A549 (cell line): ENCODE results near the gene ITGA2. TPM values are rescaled to one million over a fixed set of nuclear protein-coding genes. Genes with fewer than 3 reads are reported as not detected.
A peak's percentile ranks its signal among the peaks of the same experiment; 100 is the strongest.

Experiments used
- ATAC-seq, 2 experiments: fragments of 200-7000 bp in 1 of 2; fragments of >200 bp in 1 of 2; cut with Nextera tagmentation in 1 of 2; cut with Tn5 transposase in 1 of 2; 3 replicates each; pipeline versions ENCODE4 v1.8.0 to v1.9.1; 2018 to 2020; ENCODE audit warnings: mild to moderate bottlenecking in 1 of 2, moderate library complexity in 1 of 2
- CTCF ChIA-PET: fragments of 300-600 bp; sonication (Branson Sonifier 250); formaldehyde crosslinking; extraction: SDS; loops from one replicate; lab custom pipeline; 2021; ENCODE audit warnings: antibody characterized with exemption, inconsistent platforms; lab: Yijun Ruan, JAX
- POLR2A ChIA-PET: fragments of 350-600 bp; formaldehyde crosslinking; extraction: SDS; loops from one replicate; lab custom pipeline; 2021; ENCODE audit warnings: antibody characterized with exemption, inconsistent platforms; lab: Yijun Ruan, JAX
- DNase-seq, 2 experiments: peaks; one replicate each; pipeline versions ENCODE4 v3.0.0 to v3.0.0-alpha.2; 2011 to 2016; ENCODE audit warnings: low read depth in 1 of 2, low spot score in 1 of 2
- FAIRE-seq: peaks from 2 replicates; lab custom pipeline; 2011; peaks lifted over from hg19 to GRCh38; lab: Jason Lieb, UNC
- H3K27ac ChIP-seq, 2 experiments: fragments of >200 bp; sonication (Bioruptor Twin); formaldehyde crosslinking; 3 replicates each; pipeline ENCODE4 v1.5.1; 2016 to 2017
- H3K4me1 ChIP-seq: fragments of >200 bp; sonication (Bioruptor Twin); formaldehyde crosslinking; 3 replicates; pipeline ENCODE4 v1.6.1; 2016
- H3K4me2 ChIP-seq: fragments of >200 bp; sonication (Bioruptor Twin); formaldehyde crosslinking; 3 replicates; pipeline ENCODE4 v1.6.1; 2016
- H3K4me3 ChIP-seq: fragments of >200 bp; sonication (Bioruptor Twin); formaldehyde crosslinking; 3 replicates; pipeline ENCODE4 v1.5.1; 2016
- H3K9me3 ChIP-seq: fragments of >200 bp; sonication (Bioruptor Twin); formaldehyde crosslinking; 3 replicates; pipeline ENCODE4 v1.6.1; 2016
- CEBPB ChIP-seq, 2 experiments: fragments of >200 bp in 1 of 2; sonication (Bioruptor Twin) in 1 of 2; formaldehyde crosslinking in 1 of 2; IDR thresholded peaks; 2 replicates each; pipeline ENCODE4 v1.6.1; 2012 to 2016
- ESRRA ChIP-seq: fragments of 150-350 bp; IDR thresholded peaks from 2 replicates; pipeline ENCODE4 v1.6.1; 2014; ENCODE audit warnings: mild to moderate bottlenecking, low read length, borderline replicate concordance
- FOSL2 ChIP-seq, 2 experiments: fragments of 450-650 bp in 1 of 2; fragments of >200 bp in 1 of 2; sonication (Bioruptor Twin) in 1 of 2; formaldehyde crosslinking; IDR thresholded peaks; 2 replicates each; pipeline versions ENCODE4 v1.5.0 to v1.6.1; 2016 to 2020; ENCODE audit warnings: mild to moderate bottlenecking in 1 of 2, moderate library complexity in 1 of 2
- HDAC2 ChIP-seq: fragments of 200-600 bp; sonication (generic); IDR thresholded peaks from 2 replicates; pipeline ENCODE4 v1.6.1; 2016
- HES2 ChIP-seq: fragments of >200 bp; sonication (Bioruptor Twin); formaldehyde crosslinking; IDR thresholded peaks from 2 replicates; pipeline ENCODE4 v1.6.1; 2016
- HEYL ChIP-seq: fragments of 250-450 bp; sonication (Bioruptor Pico); IDR thresholded peaks from 2 replicates; pipeline ENCODE4 v1.8.0; 2021; ENCODE audit warnings: mild to moderate bottlenecking, moderate library complexity
- HMGXB4 ChIP-seq: fragments of 250-450 bp; sonication (Bioruptor Pico); IDR thresholded peaks from 2 replicates; pipeline ENCODE4 v1.5.0; 2021; ENCODE audit warnings: mild to moderate bottlenecking, moderate library complexity, borderline replicate concordance
- HOXB13 ChIP-seq: fragments of 250-450 bp; sonication (Bioruptor Pico); IDR thresholded peaks from 2 replicates; pipeline ENCODE4 v1.5.0; 2020; ENCODE audit warnings: low read depth, mild to moderate bottlenecking, moderate library complexity
- JUN ChIP-seq, 2 experiments: fragments of >200 bp; sonication (Bioruptor Twin); formaldehyde crosslinking; IDR thresholded peaks; 2 replicates in 1 of 2; 3 replicates in 1 of 2; pipeline ENCODE4 v1.6.1; 2016 to 2017
- KDM5A ChIP-seq: fragments of 200-600 bp; sonication (generic); IDR thresholded peaks from 2 replicates; pipeline ENCODE4 v1.6.1; 2016; ENCODE audit warnings: antibody characterized with exemption, mild to moderate bottlenecking
- MAZ ChIP-seq: fragments of 150-350 bp; IDR thresholded peaks from 2 replicates; pipeline ENCODE4 v1.6.1; 2014; ENCODE audit warnings: antibody characterized with exemption, low read depth, low read length, borderline replicate concordance
- NFE2L2 ChIP-seq: fragments of 150-350 bp; conservative IDR thresholded peaks from 2 replicates; pipeline ENCODE4 v1.6.1; 2014; ENCODE audit warnings: low read length
- NR3C1 ChIP-seq: fragments of >200 bp; sonication (Bioruptor Twin); formaldehyde crosslinking; IDR thresholded peaks from 3 replicates; pipeline ENCODE4 v1.6.1; 2017
- PHF8 ChIP-seq: fragments of 200-600 bp; sonication (generic); IDR thresholded peaks from 2 replicates; pipeline ENCODE4 v1.6.1; 2016; ENCODE audit warnings: low read depth, mild to moderate bottlenecking, antibody characterized with exemption, moderate library complexity, borderline replicate concordance
- POLR2AphosphoS2 ChIP-seq: conservative IDR thresholded peaks from 2 replicates; pipeline ENCODE4 v1.6.1; 2012; ENCODE audit warnings: low read length, improper control_type of control experiment, inconsistent platforms
- RARB ChIP-seq: fragments of 250-450 bp; sonication (Bioruptor Pico); IDR thresholded peaks from 2 replicates; pipeline ENCODE4 v1.8.0; 2021; ENCODE audit warnings: mild to moderate bottlenecking, moderate library complexity
- RCOR1 ChIP-seq: fragments of 150-350 bp; IDR thresholded peaks from 2 replicates; pipeline ENCODE4 v1.6.1; 2014; ENCODE audit warnings: antibody characterized with exemption, low read length, low read depth
- REST ChIP-seq: fragments of 200-600 bp; sonication (generic); IDR thresholded peaks from 2 replicates; pipeline ENCODE4 v1.6.1; 2016; ENCODE audit warnings: antibody characterized with exemption, mild to moderate bottlenecking, moderate library complexity
- RNF2 ChIP-seq: fragments of 200-600 bp; sonication (generic); IDR thresholded peaks from 2 replicates; pipeline ENCODE4 v1.6.1; 2016; ENCODE audit warnings: low read depth, mild to moderate bottlenecking, antibody characterized with exemption, moderate library complexity, borderline replicate concordance
- SMC3 ChIP-seq: fragments of >200 bp; sonication (Bioruptor Twin); formaldehyde crosslinking; IDR thresholded peaks from 3 replicates; pipeline ENCODE4 v1.6.1; 2018; ENCODE audit warnings: inconsistent platforms
- SREBF2 ChIP-seq: fragments of 450-650 bp; IDR thresholded peaks from 2 replicates; pipeline ENCODE4 v1.6.1; 2014; ENCODE audit warnings: mild to moderate bottlenecking, moderate library complexity
- TFCP2L1 ChIP-seq: fragments of 250-450 bp; sonication (Bioruptor Pico); IDR thresholded peaks from 2 replicates; pipeline ENCODE4 v1.5.0; 2021; ENCODE audit warnings: mild to moderate bottlenecking
- USF2 ChIP-seq: fragments of 450-650 bp; IDR thresholded peaks from 2 replicates; pipeline ENCODE4 v1.6.1; 2014; ENCODE audit warnings: antibody characterized with exemption
- WGBS: methylation state at CpG from one replicate; pipeline ENCODE4 v1.1.6; 2017; ENCODE audit errors: missing lambda C conversion rate; 5-methylcytosine and 5-hydroxymethylcytosine counted together
- polyA plus RNA-seq, 4 experiments: library from polyadenylated mRNA; depleted of rRNA in 3 of 4; stranded (reverse); fragments of >200 nt; fragmentation: RNase III in 1 of 4; extraction: RNeasy Plus Mini Kit Qiagen cat#74134 plus additional on column Dnase treatment in 1 of 4; gene quantifications; 2 replicates in 3 of 4; 3 replicates in 1 of 4; pipeline ENCODE4 v1.2.3, GENCODE V29; 2011 to 2017

Gene ITGA2
- polyA plus RNA-seq, 2 of the 4 experiments (the other 2 are of a cell fraction), result 8.5 to 28.0 TPM

GRCh38 chr5:53038196-53038847 is 49.2 kb downstream of the ITGA2 start:
- TF ChIP-seq POLR2AphosphoS2, result no peak
- TF ChIP-seq CEBPB (IDR thresholded peaks at IDR 0.05), result no peak
- TF ChIP-seq HMGXB4 (CRISPR knock-in tag), result no peak
- no peak for TF ChIP-seq HES2
- TF ChIP-seq HDAC2, result no peak
- TF ChIP-seq ESRRA, result no peak
- TF ChIP-seq MAZ, result no peak
- no peak for TF ChIP-seq SMC3
- TF ChIP-seq KDM5A, result no peak
- TF ChIP-seq USF2, result no peak
- no peak for TF ChIP-seq RARB
- no peak for TF ChIP-seq FOSL2 (IDR thresholded peaks at IDR 0.05)
- no peak for TF ChIP-seq FOSL2 (CRISPR knock-in tag; IDR thresholded peaks at IDR 0.05)
- TF ChIP-seq PHF8, result no peak
- no peak for TF ChIP-seq NFE2L2
- no peak for TF ChIP-seq RNF2
- TF ChIP-seq HEYL, result no peak
- no peak for TF ChIP-seq JUN (IDR thresholded peaks at IDR 0.05)
- Histone ChIP-seq H3K4me3 (no peak overlapping the region), H3K27ac (peak overlapping the region; percentile 46 to 70), H3K4me2 (peak overlapping the region; percentile 59), H3K9me3 (no peaks in the 10 kb centered on the region), H3K4me1 (peaks cover 49% of the 10 kb centered on the region)
- WGBS, result 65% methylated on average over 5 of the region's 5 CpGs
- ChIA-PET CTCF (interaction anchor here (1.0 to 4.8 kb wide), 2 partner anchors 11 to 90 kb away, joined by 3 to 27 read pairs; no protein-coding TSS in a partner anchor), POLR2A (interaction anchor here (1.0 kb wide), 2 partner anchors 49 to 60 kb away, joined by 3 read pairs; partner anchors contain the start of gene ITGA2)
- FAIRE-seq (no peak), ATAC-seq (peak; percentile 23 to 31; a peak in 1 of 6 replicates), DNase-seq (no peak)

- Histone ChIP-seq H3K4me1 (peaks cover 40% of the 10 kb centered on the region), H3K27ac (0 out of 6 replicates have a peak overlapping the region, but pooled peaks of 1 of the 2 experiments have one; percentile 18), H3K4me2 (no peak overlapping the region), H3K4me3 (no peak overlapping the region), H3K9me3 (no peaks in the 10 kb centered on the region)
- CTCF ChIA-PET, result interaction anchor here (1.5 to 4.8 kb wide), 2 partner anchors 48 to 92 kb away, joined by 3 to 27 read pairs; no protein-coding TSS in a partner anchor
- TF ChIP-seq HDAC2 (no peak), HOXB13 (no peak), RARB (no peak), RCOR1 (no peak), NR3C1 (no peak), REST (no peak), RNF2 (no peak), JUN (IDR thresholded peaks at IDR 0.05) (no peak), TFCP2L1 (CRISPR knock-in tag) (no peak), SREBF2 (no peak)
- no peak for FAIRE-seq
- POLR2A ChIA-PET, result no interaction called here
- WGBS, result 92% methylated on average over 3 of the region's 3 CpGs
- DNase-seq, result no peak
- ATAC-seq, result no peak
These were observed 50.7 kb downstream of the ITGA2 start for GRCh38 chr5:53039855-53040254.
